GM12875 (cell line): Measurements from ENCODE around the gene EPHA5.

Source experiments
- H3K4me3 ChIP-seq: one replicate; pipeline ENCODE4 v1.5.1; 2011; ENCODE audit warnings: low read depth, low read length, control low read depth
- TF ChIP-seq, protein P1 (sequence below): IDR thresholded peaks from 2 replicates; pipeline ENCODE4 v1.5.1; 2011; ENCODE audit warnings: low read depth, mild to moderate bottlenecking, control low read depth, inconsistent platforms, low read length, moderate library complexity, borderline replicate concordance; ENCODE audit not compliant: insufficient read depth

EPHA5 gene

GRCh38 chr4:65559270-65559669 is 111.0 kb downstream of the EPHA5 start:
- no peak overlapping the region for H3K4me3 ChIP-seq
- TF ChIP-seq, protein P1, sequence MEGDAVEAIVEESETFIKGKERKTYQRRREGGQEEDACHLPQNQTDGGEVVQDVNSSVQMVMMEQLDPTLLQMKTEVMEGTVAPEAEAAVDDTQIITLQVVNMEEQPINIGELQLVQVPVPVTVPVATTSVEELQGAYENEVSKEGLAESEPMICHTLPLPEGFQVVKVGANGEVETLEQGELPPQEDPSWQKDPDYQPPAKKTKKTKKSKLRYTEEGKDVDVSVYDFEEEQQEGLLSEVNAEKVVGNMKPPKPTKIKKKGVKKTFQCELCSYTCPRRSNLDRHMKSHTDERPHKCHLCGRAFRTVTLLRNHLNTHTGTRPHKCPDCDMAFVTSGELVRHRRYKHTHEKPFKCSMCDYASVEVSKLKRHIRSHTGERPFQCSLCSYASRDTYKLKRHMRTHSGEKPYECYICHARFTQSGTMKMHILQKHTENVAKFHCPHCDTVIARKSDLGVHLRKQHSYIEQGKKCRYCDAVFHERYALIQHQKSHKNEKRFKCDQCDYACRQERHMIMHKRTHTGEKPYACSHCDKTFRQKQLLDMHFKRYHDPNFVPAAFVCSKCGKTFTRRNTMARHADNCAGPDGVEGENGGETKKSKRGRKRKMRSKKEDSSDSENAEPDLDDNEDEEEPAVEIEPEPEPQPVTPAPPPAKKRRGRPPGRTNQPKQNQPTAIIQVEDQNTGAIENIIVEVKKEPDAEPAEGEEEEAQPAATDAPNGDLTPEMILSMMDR, result no peak

DNA sequence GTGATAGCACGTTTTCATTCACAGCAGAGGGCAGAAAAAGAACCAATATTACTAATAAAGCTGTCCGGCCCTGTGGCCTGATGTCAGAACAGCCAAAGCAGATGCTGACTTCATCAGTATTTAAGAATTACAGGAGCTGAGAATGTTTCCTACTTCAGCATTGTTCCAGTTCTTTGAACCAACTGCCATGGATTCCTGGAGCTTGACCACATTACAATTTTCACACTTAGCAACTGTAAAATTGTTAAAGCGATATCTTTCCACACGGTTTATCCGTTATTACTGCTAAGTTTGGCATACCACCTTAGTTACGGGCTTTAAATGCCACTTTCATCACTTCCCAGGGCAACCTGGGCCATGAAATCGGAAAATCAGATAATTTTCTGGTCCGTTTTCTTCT is 118.2 kb downstream of the EPHA5 start:
- TF ChIP-seq, protein P1, result no peak
- no peak overlapping the region for H3K4me3 ChIP-seq

DNA sequence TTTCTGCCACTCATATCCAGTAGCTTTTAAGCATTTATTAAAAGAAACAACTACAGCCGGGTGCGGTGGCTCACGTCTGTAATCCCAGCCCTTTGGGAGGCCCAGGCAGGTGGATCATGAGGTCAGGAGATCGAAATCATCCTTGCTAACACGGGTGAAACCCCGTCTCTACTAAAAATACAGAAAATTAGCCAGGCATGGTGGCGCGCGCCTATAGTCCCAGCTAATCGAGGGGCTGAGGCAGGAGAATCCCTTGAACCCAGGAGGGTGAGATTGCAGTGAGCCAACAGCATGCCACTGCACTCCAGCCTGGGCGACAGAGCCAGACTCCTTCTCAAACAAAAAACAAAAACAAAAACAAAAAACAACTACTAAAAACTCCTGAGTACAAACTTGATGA is 119.8 kb downstream of the EPHA5 start:
- TF ChIP-seq, protein P1, result no peak

DNA sequence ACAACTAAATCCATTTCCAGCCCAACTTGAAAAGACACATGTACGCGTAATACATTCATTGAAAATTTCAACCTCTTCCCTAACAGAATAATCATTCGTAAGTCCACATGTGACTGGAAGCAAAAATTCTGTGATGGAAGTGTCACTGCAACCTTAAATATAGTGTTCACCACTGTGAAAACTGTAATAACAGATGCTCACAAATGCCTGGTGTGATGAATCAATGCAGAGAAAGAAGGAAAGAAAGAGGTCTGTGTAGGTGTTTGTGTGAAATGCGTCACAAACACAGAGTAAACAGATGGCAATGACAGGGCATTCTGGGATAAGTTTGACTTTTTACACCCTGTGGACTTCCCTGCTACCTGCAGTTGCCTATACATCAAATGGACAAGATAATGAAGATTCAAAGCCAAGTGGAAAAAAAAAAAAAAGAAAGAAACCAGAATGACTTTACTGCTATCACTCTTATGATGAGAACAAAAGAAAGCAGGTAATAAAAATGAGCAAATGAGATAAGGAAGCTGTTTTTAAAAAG is 123.3 kb downstream of the EPHA5 start:
- TF ChIP-seq, protein P1, result no peak
- no peak overlapping the region for H3K4me3 ChIP-seq

More for the DNA sequence above, 119.8 kb downstream of the EPHA5 start:
- no peak overlapping the region for H3K4me3 ChIP-seq

GRCh38 chr4:65538571-65538970 is 131.7 kb downstream of the EPHA5 start:
- TF ChIP-seq, protein P1, result no peak
- no peak overlapping the region for H3K4me3 ChIP-seq

DNA sequence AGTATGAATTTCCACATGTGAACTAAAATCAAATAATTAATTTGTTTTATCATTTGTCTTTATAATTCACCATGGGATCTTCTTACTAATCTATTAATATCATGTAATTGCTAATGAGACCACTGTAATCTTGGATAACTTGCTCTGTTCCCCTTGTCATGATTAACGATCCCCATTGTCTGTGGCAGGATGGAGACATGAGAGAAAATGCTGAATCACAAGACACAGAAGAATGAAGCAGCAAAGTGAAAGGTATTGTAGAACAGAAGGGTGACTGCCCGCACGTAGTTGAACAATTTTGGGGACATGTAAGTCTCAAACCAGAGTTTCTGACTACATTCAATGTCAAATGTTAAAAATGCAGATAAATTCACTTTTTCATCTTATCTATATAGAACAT is 135.2 kb downstream of the EPHA5 start:
- no peak overlapping the region for H3K4me3 ChIP-seq
- TF ChIP-seq, protein P1, result no peak

DNA sequence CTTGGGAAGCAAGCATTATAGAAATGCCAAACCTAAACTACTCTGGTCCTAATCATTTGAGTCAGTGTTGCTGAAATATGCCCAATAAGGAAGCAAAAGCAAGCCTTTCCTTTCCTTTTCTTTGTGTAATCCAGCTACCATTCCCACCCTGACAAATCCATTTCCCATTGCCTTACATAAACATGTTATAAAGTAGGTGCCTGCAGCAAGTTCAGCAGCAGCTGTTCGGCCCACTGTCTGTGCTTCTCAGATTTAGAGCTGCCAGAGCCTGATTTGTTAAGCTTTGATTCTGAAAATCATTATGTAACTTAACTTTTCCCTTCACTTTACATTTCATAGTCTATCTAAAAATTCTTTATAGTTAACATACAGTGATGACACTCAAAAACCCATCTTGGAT is 148.6 kb downstream of the EPHA5 start:
- TF ChIP-seq, protein P1, result no peak
- H3K4me3 ChIP-seq, result no peak overlapping the region
